IMR-90 (cell line): ENCODE results near the gene RFTN2. TPM values are rescaled to one million over a fixed set of nuclear protein-coding genes. Genes with fewer than 3 reads are reported as not detected.

ENCODE experiments used
- ATAC-seq: fragments of 200-7000 bp; cut with Tn5 transposase; 2 replicates; pipeline ENCODE4 v1.9.1; 2020; ENCODE audit warnings: low read depth, mild to moderate bottlenecking, moderate library complexity
- Bru-seq: library from RNA; stranded (reverse); fragments of 400-500 nt; gene quantifications from one replicate; lab custom pipeline; 2021; lab: Mats Ljungman, UMichigan
- BruChase-seq, 2 experiments: library from RNA; stranded (reverse); fragments of 400-500 nt; gene quantifications; one replicate each; lab custom pipeline; 2021; lab: Mats Ljungman, UMichigan
- BruUV-seq: library from RNA; stranded (reverse); fragments of 400-500 nt; replicated peaks from 2 replicates; lab custom pipeline; 2021; lab: Mats Ljungman, UMichigan
- CTCF ChIA-PET: fragments of 300-600 bp; formaldehyde crosslinking; extraction: SDS; loops from one replicate; lab custom pipeline; 2021; ENCODE audit warnings: antibody characterized with exemption; lab: Yijun Ruan, JAX
- POLR2A ChIA-PET: fragments of 300-600 bp; sonication (Branson Sonifier 250); formaldehyde crosslinking; loops from one replicate; lab custom pipeline; 2022; ENCODE audit warnings: antibody characterized with exemption; ENCODE audit not compliant: unreplicated experiment; lab: Charles Lee
- DNase-seq: peaks from one replicate; pipeline ENCODE4 v3.0.0; 2013
- H2AFZ ChIP-seq: replicated peaks from 2 replicates; pipeline ENCODE3; 2013; ENCODE audit warnings: low read length, mild to moderate bottlenecking; ENCODE audit not compliant: poor library complexity
- H2AK5ac ChIP-seq: 2 replicates; pipeline ENCODE4 v1.6.1; 2013; ENCODE audit warnings: low read depth, low read length, inconsistent platforms
- H2AK9ac ChIP-seq: replicated peaks from 2 replicates; pipeline ENCODE3; 2013; ENCODE audit warnings: mild to moderate bottlenecking, low read depth, low read length, moderate library complexity; ENCODE audit not compliant: poor library complexity
- H2BK120ac ChIP-seq: 2 replicates; pipeline ENCODE4 v1.6.1; 2013; ENCODE audit warnings: low read depth, low read length, inconsistent platforms
- H2BK15ac ChIP-seq: 3 replicates; pipeline ENCODE4 v1.6.1; 2013; ENCODE audit warnings: low read depth, low read length, inconsistent platforms
- H2BK20ac ChIP-seq: 2 replicates; pipeline ENCODE4 v1.6.1; 2013; ENCODE audit warnings: low read depth, mild to moderate bottlenecking, inconsistent platforms, low read length, moderate library complexity
- H2BK5ac ChIP-seq: 2 replicates; pipeline ENCODE4 v1.6.1; 2013; ENCODE audit warnings: mild to moderate bottlenecking, low read depth, low read length, inconsistent platforms; ENCODE audit not compliant: poor library complexity, severe bottlenecking
- H3K14ac ChIP-seq: replicated peaks from 2 replicates; pipeline ENCODE4 v1.6.1; 2013; ENCODE audit warnings: low read depth, low read length, inconsistent platforms
- H3K18ac ChIP-seq: 2 replicates; pipeline ENCODE4 v1.6.1; 2013; ENCODE audit warnings: low read depth, low read length, control low read depth
- H3K23ac ChIP-seq: 2 replicates; pipeline ENCODE4 v1.6.1; 2013; ENCODE audit warnings: low read depth, low read length, inconsistent platforms
- H3K27ac ChIP-seq: 2 replicates; pipeline ENCODE4 v1.5.1; 2013; ENCODE audit warnings: mild to moderate bottlenecking, control low read depth, low read length; ENCODE audit not compliant: insufficient read depth
- H3K27me3 ChIP-seq: 2 replicates; pipeline ENCODE4 v1.6.1; 2013; ENCODE audit warnings: low read length; ENCODE audit not compliant: control insufficient read depth, insufficient read depth
- H3K36me3 ChIP-seq: 2 replicates; pipeline ENCODE4 v1.6.1; 2013; ENCODE audit warnings: low read length, mixed read lengths; ENCODE audit not compliant: control insufficient read depth, insufficient read depth
- H3K4ac ChIP-seq: 2 replicates; pipeline ENCODE4 v1.6.1; 2013; ENCODE audit warnings: low read depth, low read length, inconsistent platforms
- H3K4me1 ChIP-seq: 2 replicates; pipeline ENCODE4 v1.6.1; 2013; ENCODE audit warnings: low read length, mixed read lengths; ENCODE audit not compliant: control insufficient read depth, insufficient read depth
- H3K4me2 ChIP-seq: 2 replicates; pipeline ENCODE4 v1.6.1; 2013; ENCODE audit warnings: low read depth, mild to moderate bottlenecking, control low read depth, low read length, moderate library complexity
- H3K4me3 ChIP-seq: 2 replicates; pipeline ENCODE4 v1.5.1; 2013; ENCODE audit warnings: low read depth, mild to moderate bottlenecking, control low read depth, low read length, moderate library complexity; ENCODE audit not compliant: insufficient read depth
- H3K56ac ChIP-seq: 2 replicates; pipeline ENCODE4 v1.6.1; 2013; ENCODE audit warnings: low read length, inconsistent platforms; ENCODE audit not compliant: insufficient read depth; ENCODE audit errors: extremely low read depth
- H3K79me1 ChIP-seq, 2 experiments: 2 replicates each; pipeline ENCODE4 v1.6.1; 2013; ENCODE audit warnings: low read length in 2 of 2, inconsistent platforms in 1 of 2, low read depth in 1 of 2
- H3K9ac ChIP-seq: 2 replicates; pipeline ENCODE4 v1.6.1; 2013; ENCODE audit warnings: low read depth, low read length, control low read depth
- H3K9me1 ChIP-seq: 2 replicates; pipeline ENCODE4 v1.6.1; 2013; ENCODE audit warnings: low read length, inconsistent platforms; ENCODE audit not compliant: insufficient read depth
- H3K9me3 ChIP-seq: 2 replicates; pipeline ENCODE4 v1.6.1; 2013; ENCODE audit warnings: low read length; ENCODE audit not compliant: control insufficient read depth, insufficient read depth
- H4K20me1 ChIP-seq: 2 replicates; pipeline ENCODE4 v1.6.1; 2013; ENCODE audit warnings: low read length, inconsistent platforms; ENCODE audit not compliant: insufficient read depth
- H4K5ac ChIP-seq: 2 replicates; pipeline ENCODE4 v1.6.1; 2013; ENCODE audit warnings: mild to moderate bottlenecking, low read depth, low read length, control low read depth
- H4K8ac ChIP-seq, 2 experiments: 2 replicates each; pipeline ENCODE4 v1.6.1; 2013; ENCODE audit warnings: low read depth in 2 of 2, low read length in 2 of 2, control low read depth in 1 of 2, inconsistent platforms in 1 of 2
- H4K91ac ChIP-seq: 2 replicates; pipeline ENCODE4 v1.6.1; 2013; ENCODE audit warnings: low read depth, low read length, inconsistent platforms; ENCODE audit not compliant: insufficient read depth
- BHLHE40 ChIP-seq: fragments of 150-350 bp; IDR thresholded peaks from 2 replicates; pipeline ENCODE4 v1.6.1; 2016; ENCODE audit warnings: mild to moderate bottlenecking, low read depth, low read length
- CEBPB ChIP-seq: IDR thresholded peaks from 2 replicates; pipeline ENCODE4 v1.6.1; 2012; ENCODE audit warnings: low read depth, low read length, improper control_type of control experiment
- ELK1 ChIP-seq: fragments of 150-350 bp; IDR thresholded peaks from 2 replicates; pipeline ENCODE4 v1.6.1; 2016; ENCODE audit warnings: low read depth, mild to moderate bottlenecking, low read length, moderate library complexity, borderline replicate concordance
- FOS ChIP-seq: fragments of 150-350 bp; IDR thresholded peaks from 2 replicates; pipeline ENCODE4 v1.6.1; 2016; ENCODE audit warnings: low read depth, low read length
- MAFK ChIP-seq: IDR thresholded peaks from 2 replicates; pipeline ENCODE4 v1.6.1; 2012; ENCODE audit warnings: low read depth, low read length, improper control_type of control experiment
- NFE2L2 ChIP-seq: fragments of 150-350 bp; IDR thresholded peaks from 2 replicates; pipeline ENCODE4 v1.6.1; 2016; ENCODE audit warnings: low read depth, mild to moderate bottlenecking, low read length
- POLR2A ChIP-seq: IDR thresholded peaks from 2 replicates; pipeline ENCODE4 v1.6.1; 2012; ENCODE audit warnings: mild to moderate bottlenecking, low read depth, low read length
- RCOR1 ChIP-seq: IDR thresholded peaks from 2 replicates; pipeline ENCODE4 v1.6.1; 2012; ENCODE audit warnings: mild to moderate bottlenecking, low read length, improper control_type of control experiment; ENCODE audit not compliant: insufficient replicate concordance
- USF2 ChIP-seq: fragments of 150-350 bp; IDR thresholded peaks from 2 replicates; pipeline ENCODE4 v1.6.1; 2017; ENCODE audit warnings: mild to moderate bottlenecking, antibody characterized with exemption, low read length, low read depth
- WGBS, 2 experiments: methylation state at CpG; one replicate each; pipeline versions ENCODE4 v1.1.5 to v1.1.7; 2013; ENCODE audit warnings: missing lambda C conversion rate in 2 of 2; ENCODE audit not compliant: insufficient read length in 1 of 2; ENCODE audit errors: extremely low coverage in 2 of 2; 5-methylcytosine and 5-hydroxymethylcytosine counted together
- dilution Hi-C: fragments of 300-500 bp; cut with HindIII; formaldehyde crosslinking; loops from one replicate; pipeline ENCODE4 v1.14.3; 2018; ENCODE audit warnings: low sequenced_read_pairs; ENCODE audit not compliant: unreplicated experiment
- in situ Hi-C: fragments of 300-500 bp; cut with MboI; formaldehyde crosslinking; loops from 3 replicates; pipeline ENCODE4 v1.14.3; 2019; ENCODE audit warnings: low sequenced_read_pairs, inconsistent platforms, mixed read lengths
- intact Hi-C: fragments of 100-400 bp; cut with micrococcal nuclease; formaldehyde crosslinking; loops from 2 replicates; pipeline ENCODE4 v1.10.0; 2022
- long read RNA-seq: library from polyadenylated mRNA; unstranded; transcript quantifications from one replicate; pipeline ENCODE4 v2.0.0, GENCODE V29; 2021; ENCODE audit not compliant: unreplicated experiment
- polyA plus RNA-seq, 3 experiments: library from polyadenylated mRNA; depleted of rRNA; stranded (reverse); fragments of >200 nt; gene quantifications; 2 replicates each; pipeline ENCODE4 v1.2.3, GENCODE V29; 2012; ENCODE audit warnings: low replicate concordance in 1 of 3
- total RNA-seq: library from RNA; depleted of rRNA; stranded (reverse); fragments of >200 nt; gene quantifications from 2 replicates; pipeline ENCODE4 v1.2.3, GENCODE V29; 2012; rRNA removed

RFTN2 gene
- total RNA-seq, result 2.3 and 2.5 TPM in 2 replicates
- polyA plus RNA-seq (2012; rRNA removed), result 0.44 and 0.73 TPM in 2 replicates
- polyA plus RNA-seq (2012; cell fraction: cytosol; rRNA removed), result 0.19 and 0.31 TPM in 2 replicates
- 0.26 and 1.2 TPM in 2 replicates for polyA plus RNA-seq (2012; cell fraction: nucleus; rRNA removed; ENCODE audit: low replicate concordance)
- percentile 52 among the genes with signal in this experiment for Bru-seq, nascent RNA
- BruChase-seq, experiment 1, labeled RNA remaining after a 6-hour chase, result percentile 64 among the genes with signal in this experiment
- percentile 47 among the genes with signal in this experiment for BruChase-seq, experiment 2, labeled RNA remaining after a 2-hour chase
- long read RNA-seq, full-length matches to known transcripts, result 2 of 4 reads
- long read RNA-seq, partial matches to known transcripts, result 2 of 4 reads
- long read RNA-seq, other reads (novel, unspliced or antisense), result 0 of 4 reads

GRCh38 chr2:197675246-197675645 lies at the start of gene RFTN2:
Gene RFTN2 (minus strand): TSS chr2:197675587. CDS start chr2:197675458, 129 bp downstream.
- Histone ChIP-seq H2BK120ac (peak within 1 kb of the TSS; percentile 69), H3K27ac (peak within 1 kb of the TSS; percentile 100), H3K9me1 (peaks cover 7% of the 10 kb centered on the region; the same call in 1 of the 2 replicates), H2AFZ (peak within 1 kb of the TSS; percentile 79), H2BK20ac (peak within 1 kb of the TSS; percentile 51; the same call in 1 of the 2 replicates), H3K9me3 (no peaks in the 10 kb centered on the region), H2AK9ac (no peak within 1 kb of the TSS), H3K79me1 (peaks cover 0 to 10% of the 10 kb centered on the region in 2 experiments; a peak in 1 of 4 replicates), H2BK5ac (peak within 1 kb of the TSS; percentile 71), H3K23ac (peak within 1 kb of the TSS; percentile 50; the same call in 1 of the 2 replicates), H3K9ac (peak within 1 kb of the TSS; percentile 86), H2AK5ac (no peak within 1 kb of the TSS), H3K18ac (peak within 1 kb of the TSS; percentile 87), H3K4me2 (peak within 1 kb of the TSS; percentile 99), H3K56ac (peak within 1 kb of the TSS; percentile 97), H2BK15ac (peak within 1 kb of the TSS; percentile 25; the same call in 2 of the 3 replicates), H4K8ac (peak within 1 kb of the TSS; percentile 68 to 70; a peak in 2 of 4 replicates), H3K36me3 (no peaks in the 10 kb centered on the region), H3K4ac (peak within 1 kb of the TSS; percentile 72), H4K91ac (peak within 1 kb of the TSS; percentile 26), H4K5ac (peak within 1 kb of the TSS; percentile 96), H4K20me1 (no peaks in the 10 kb centered on the region), H3K4me3 (peak within 1 kb of the TSS; percentile 53), H3K27me3 (no peaks in the 10 kb centered on the region), H3K4me1 (peaks cover 2% of the 10 kb centered on the region; the same call in 1 of the 2 replicates), H3K14ac (peak within 1 kb of the TSS; percentile 30)
- ATAC-seq, result peak; percentile 16
- in situ Hi-C loops (no loop called here), intact Hi-C loops (loop anchor here (2.0 kb wide), 1 partner anchor 26 kb away; no protein-coding TSS in a partner anchor), dilution Hi-C loops (no loop called here)
- POLR2A ChIA-PET, result interaction anchor here (0.7 to 0.8 kb wide), 2 partner anchors 26 to 799 kb away, joined by 3 to 21 read pairs; no protein-coding TSS in a partner anchor
- CTCF ChIA-PET, result interaction anchor here (0.6 kb wide), 1 partner anchor 103 kb away, joined by 3 read pairs; no protein-coding TSS in a partner anchor
- TSS peak; percentile 51 for BruUV-seq
- DNase-seq, result peak; percentile 16
- no peak for TF ChIP-seq NFE2L2
- TF ChIP-seq USF2, result no peak
- TF ChIP-seq POLR2A, result no peak
- no peak for TF ChIP-seq MAFK
- no peak for TF ChIP-seq RCOR1
- TF ChIP-seq CEBPB, result no peak
- no peak for TF ChIP-seq BHLHE40
- no peak for TF ChIP-seq FOS
- TF ChIP-seq ELK1, result no peak
- no CpG with 5 or more reads among the region's 3 CpGs for WGBS, 2 experiments
